ENCODE data around the gene TOMM34. TPM values are rescaled to one million over a fixed set of nuclear protein-coding genes. Genes with fewer than 3 reads are reported as not detected.

The TOMM34 gene
- total and polyA plus RNA-seq, 2 experiments from 2014 or later = 32.0 to 50.0 TPM

- Histone ChIP-seq H3K9me2 (replicated peaks; ENCODE audit: insufficient read depth) (no peaks in the 10 kb centered on the region), H3K4me1 (ENCODE audit: insufficient read depth) (no peaks in the 10 kb centered on the region), H3K4me2 (no peak overlapping the region), H4K20me1 (ENCODE audit: insufficient read depth, poor library complexity, severe bottlenecking) (no peaks in the 10 kb centered on the region), H3K79me2 (no peaks in the 10 kb centered on the region), H3K4me3 (no peak overlapping the region), H3K27me3 (no peaks in the 10 kb centered on the region), H3K27ac (no peak overlapping the region), H2AFZ (no peak overlapping the region), H3K9me3 (ENCODE audit: low read depth) (no peaks in the 10 kb centered on the region), H3K36me3 (replicated peaks; ENCODE audit: insufficient read depth, low read depth) (no peaks in the 10 kb centered on the region)
- no peak for DNase-seq (ENCODE audit: low spot score)
- 90% methylated on average over 6 of the region's 6 CpGs for WGBS (ENCODE audit: low lambda C conversion rate, missing lambda C conversion rate)
- TF ChIP-seq EZH2 (IDR thresholded peaks at IDR 0.05; ENCODE audit: borderline replicate concordance) = no peak
- no peak for TF ChIP-seq EZH2phosphoT487 (IDR thresholded peaks at IDR 0.05; ENCODE audit: low read depth, severe bottlenecking, unreplicated experiment)
- no peak for TF ChIP-seq CTCF (IDR thresholded peaks at IDR 0.05; ENCODE audit: poor library complexity)
Observed at GRCh38 chr20:44945261-44945660, 14.9 kb downstream of the TOMM34 start.

GRCh38 chr20:44943828-44944227, 16.4 kb downstream of the TOMM34 start:
- no peaks in the 10 kb centered on the region for H3K9me3 ChIP-seq (ENCODE audit: low read depth)
- H3K4me1 ChIP-seq (ENCODE audit: insufficient read depth) = no peaks in the 10 kb centered on the region
- H3K36me3 ChIP-seq (replicated peaks; ENCODE audit: insufficient read depth, low read depth) = no peaks in the 10 kb centered on the region
- H3K4me3 ChIP-seq = no peak overlapping the region
- no peaks in the 10 kb centered on the region for H3K27me3 ChIP-seq
- no peaks in the 10 kb centered on the region for H3K9me2 ChIP-seq (replicated peaks; ENCODE audit: insufficient read depth)
- H2AFZ ChIP-seq = no peak overlapping the region
- no peaks in the 10 kb centered on the region for H3K79me2 ChIP-seq
- H3K27ac ChIP-seq = no peak overlapping the region
- no peaks in the 10 kb centered on the region for H4K20me1 ChIP-seq (ENCODE audit: insufficient read depth, poor library complexity, severe bottlenecking)
- TF ChIP-seq EZH2phosphoT487 (IDR thresholded peaks at IDR 0.05; ENCODE audit: low read depth, severe bottlenecking, unreplicated experiment) (no peak), EZH2 (IDR thresholded peaks at IDR 0.05; ENCODE audit: borderline replicate concordance) (no peak), CTCF (IDR thresholded peaks at IDR 0.05; ENCODE audit: poor library complexity) (no peak)
- no peak for DNase-seq (ENCODE audit: low spot score)
- no peak overlapping the region for H3K4me2 ChIP-seq
- WGBS (ENCODE audit: low lambda C conversion rate, missing lambda C conversion rate) = 98% methylated on average over 4 of the region's 4 CpGs

- H3K36me3 ChIP-seq (replicated peaks; ENCODE audit: insufficient read depth, low read depth) = no peaks in the 10 kb centered on the region
- H3K27me3 ChIP-seq = no peaks in the 10 kb centered on the region
- WGBS (ENCODE audit: low lambda C conversion rate, missing lambda C conversion rate) = 92% methylated on average over 4 of the region's 4 CpGs
Observed at GRCh38 chr20:44942264-44942973, 17.8 kb downstream of the TOMM34 start.

More at GRCh38 chr20:44942264-44942973, 17.8 kb downstream of the TOMM34 start:
- Histone ChIP-seq H3K79me2 (no peaks in the 10 kb centered on the region), H2AFZ (no peak overlapping the region), H4K20me1 (ENCODE audit: insufficient read depth, poor library complexity, severe bottlenecking) (no peaks in the 10 kb centered on the region), H3K9me3 (ENCODE audit: low read depth) (no peaks in the 10 kb centered on the region), H3K4me3 (no peak overlapping the region), H3K4me2 (no peak overlapping the region), H3K9me2 (replicated peaks; ENCODE audit: insufficient read depth) (no peaks in the 10 kb centered on the region), H3K27ac (no peak overlapping the region), H3K4me1 (ENCODE audit: insufficient read depth) (no peaks in the 10 kb centered on the region)
- DNase-seq (ENCODE audit: low spot score) = no peak
- no peak for TF ChIP-seq EZH2 (IDR thresholded peaks at IDR 0.05; ENCODE audit: borderline replicate concordance)
- TF ChIP-seq EZH2phosphoT487 (IDR thresholded peaks at IDR 0.05; ENCODE audit: low read depth, severe bottlenecking, unreplicated experiment) = no peak
- no peak for TF ChIP-seq CTCF (IDR thresholded peaks at IDR 0.05; ENCODE audit: poor library complexity)
